ENCODE measurements around the gene BRD7.
A peak's percentile ranks its signal among the peaks of the same experiment; 100 is the strongest.
"Not testable (repeated sequence)": the region's sequence is repeated elsewhere in the genome, so short reads cannot be mapped to it uniquely, and the experiment has no call there.

The BRD7 gene

DNA sequence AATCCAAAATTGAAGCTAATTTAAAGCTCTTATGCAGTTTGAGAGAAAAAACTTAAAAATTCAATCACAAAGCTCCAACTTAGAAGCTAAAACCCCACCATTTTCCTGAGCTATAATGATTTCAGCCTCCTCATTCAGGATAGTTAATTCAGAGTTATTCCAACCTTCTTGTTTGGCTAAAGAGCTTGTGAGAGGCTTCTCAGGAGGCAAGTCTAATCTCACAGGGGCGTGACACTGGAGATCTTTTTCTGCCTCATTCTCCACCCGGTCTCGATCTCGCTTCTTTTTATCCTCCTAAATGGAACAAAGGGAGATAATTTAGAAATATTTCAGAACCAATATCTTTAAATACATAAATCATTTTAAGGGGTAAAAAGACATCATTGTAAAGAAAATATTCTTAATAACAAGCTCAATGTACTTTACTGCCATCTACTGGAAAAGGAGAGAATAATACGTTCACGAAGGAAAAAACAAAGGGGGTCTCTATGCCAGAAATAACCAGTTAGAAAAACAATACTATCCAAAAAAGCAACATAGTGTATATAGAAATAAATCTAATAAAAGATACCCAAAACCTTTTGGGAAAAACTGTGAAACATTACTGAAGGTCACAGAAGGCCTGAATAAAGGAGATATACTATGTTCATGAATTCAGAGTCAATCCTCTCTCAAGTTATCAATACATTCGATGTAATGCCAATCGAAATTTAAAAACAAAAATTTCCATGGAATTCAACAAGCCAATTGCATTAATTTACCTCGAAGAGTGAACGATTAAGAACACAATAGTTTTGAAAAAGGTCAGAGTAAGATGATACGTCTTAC is 13.9 kb downstream of the BRD7 start:
- DNase-seq (ENCODE audit: low spot score) = peak; percentile 45

DNA sequence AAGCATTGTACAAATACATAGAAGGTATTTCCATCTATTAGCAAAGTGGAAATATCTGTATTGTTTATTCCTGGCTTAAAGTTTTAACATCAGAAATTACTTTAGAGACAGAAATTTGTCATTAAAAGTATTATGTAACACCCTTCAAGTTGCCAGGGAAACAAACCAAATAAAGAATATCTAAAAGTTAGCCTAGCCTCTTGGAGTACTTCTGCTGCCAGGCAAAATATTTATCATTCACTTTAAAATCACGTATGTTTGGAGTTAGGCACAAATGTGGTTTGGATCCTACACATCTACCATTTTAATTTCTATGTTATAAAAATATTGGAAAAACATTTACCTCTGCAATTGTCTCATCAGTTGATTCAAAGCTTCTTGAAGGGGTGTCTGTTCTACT is 14.7 kb downstream of the BRD7 start:
- no peak for DNase-seq (ENCODE audit: low spot score)

DNA sequence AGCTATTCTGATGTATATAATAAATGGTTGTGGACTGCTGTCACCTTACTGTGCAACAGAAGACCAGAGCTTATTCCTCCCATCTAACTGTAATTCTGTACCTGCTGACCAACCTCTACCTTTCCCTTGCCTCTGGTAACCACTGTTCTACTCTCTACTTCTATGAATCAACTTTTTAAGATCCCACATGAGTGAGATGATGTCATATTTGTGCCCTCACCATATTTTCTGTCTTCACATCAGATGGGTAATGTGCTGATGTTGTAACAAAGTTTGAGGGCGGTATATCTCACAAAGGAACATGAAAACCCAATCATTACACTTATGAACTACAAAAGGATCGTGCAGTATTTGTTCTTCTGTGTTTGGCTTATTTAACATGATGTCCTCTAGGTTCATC is 16.8 kb downstream of the BRD7 start:
- no peak for DNase-seq (ENCODE audit: low spot score)

DNA sequence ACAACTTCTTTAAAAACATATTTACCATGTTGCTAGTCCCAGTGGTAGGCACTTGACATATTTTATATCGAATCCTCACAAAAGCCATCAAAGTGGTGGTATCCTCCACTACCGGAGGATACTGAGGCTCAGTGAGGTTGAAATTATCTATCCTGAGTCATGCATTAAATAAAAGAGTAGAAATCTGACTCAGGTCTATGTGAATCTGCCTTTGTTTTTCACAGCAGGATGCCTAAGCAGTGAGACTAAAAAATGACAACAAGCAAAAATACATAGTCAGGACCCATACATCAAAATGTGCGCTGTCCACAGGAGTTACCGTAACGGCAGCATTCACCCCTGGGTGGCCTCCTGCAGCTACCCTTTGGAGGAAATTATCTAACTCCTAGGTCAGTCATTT is 17.7 kb downstream of the BRD7 start:
- no peak for DNase-seq (ENCODE audit: low spot score)

DNA sequence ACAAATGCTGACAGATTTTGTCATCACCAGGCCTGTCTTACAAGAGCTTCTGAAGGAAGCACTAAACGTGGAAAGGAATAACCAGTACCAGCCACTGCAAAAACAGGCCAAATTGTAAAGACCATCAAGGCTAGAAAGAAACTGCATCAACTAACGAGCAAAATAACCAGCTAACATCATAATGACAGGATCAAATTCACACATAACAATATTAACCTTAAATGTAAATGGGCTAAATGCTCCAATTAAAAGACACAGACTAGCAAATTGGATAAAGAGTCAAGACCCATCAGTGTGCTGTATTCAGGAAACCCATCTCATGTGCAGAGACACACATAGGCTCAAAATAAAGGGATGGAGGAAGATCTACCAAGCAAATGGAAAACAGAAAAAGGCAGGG is 23.6 kb downstream of the BRD7 start:
- DNase-seq (ENCODE audit: low spot score) = not testable (repeated sequence)

DNA sequence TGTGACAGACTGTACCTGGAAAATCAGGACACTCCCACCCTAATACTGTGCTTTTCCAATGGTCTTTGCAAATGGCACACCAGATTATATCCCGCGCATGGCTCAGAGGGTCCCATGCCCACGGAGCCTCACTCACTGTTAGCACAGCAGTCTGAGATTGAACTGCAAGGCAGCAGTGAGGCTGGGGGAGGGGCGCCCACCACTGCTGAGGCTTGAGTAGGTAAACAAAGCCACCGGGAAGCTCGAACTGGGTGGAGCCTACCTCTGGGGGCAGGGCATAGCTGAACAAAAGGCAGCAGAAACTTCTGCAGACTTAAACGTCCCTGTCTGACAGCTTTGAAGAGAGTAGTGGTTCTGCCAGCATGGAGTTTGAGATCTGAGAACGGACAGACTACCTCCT is 25.2 kb downstream of the BRD7 start:
- DNase-seq (ENCODE audit: low spot score) = not testable (repeated sequence)

DNA sequence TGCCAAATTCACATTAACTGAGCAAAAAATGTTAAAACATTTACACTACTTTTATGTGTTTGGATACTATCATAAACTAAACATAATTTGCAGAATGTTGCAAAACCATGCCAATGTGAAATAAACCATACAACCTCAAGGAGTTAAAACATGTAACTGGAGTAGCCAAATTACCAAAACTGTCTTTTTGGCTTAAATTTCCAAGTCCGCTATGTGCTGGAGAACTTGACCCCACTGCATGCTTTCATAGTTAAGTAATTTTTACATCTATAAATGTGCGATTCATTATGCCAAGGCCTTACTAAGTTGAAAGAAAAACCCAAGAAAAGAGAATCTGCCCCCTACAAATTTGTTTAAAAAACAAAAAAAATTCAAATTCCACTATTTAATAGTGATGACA is 28.2 kb downstream of the BRD7 start:
- DNase-seq (ENCODE audit: low spot score) = no peak

DNA sequence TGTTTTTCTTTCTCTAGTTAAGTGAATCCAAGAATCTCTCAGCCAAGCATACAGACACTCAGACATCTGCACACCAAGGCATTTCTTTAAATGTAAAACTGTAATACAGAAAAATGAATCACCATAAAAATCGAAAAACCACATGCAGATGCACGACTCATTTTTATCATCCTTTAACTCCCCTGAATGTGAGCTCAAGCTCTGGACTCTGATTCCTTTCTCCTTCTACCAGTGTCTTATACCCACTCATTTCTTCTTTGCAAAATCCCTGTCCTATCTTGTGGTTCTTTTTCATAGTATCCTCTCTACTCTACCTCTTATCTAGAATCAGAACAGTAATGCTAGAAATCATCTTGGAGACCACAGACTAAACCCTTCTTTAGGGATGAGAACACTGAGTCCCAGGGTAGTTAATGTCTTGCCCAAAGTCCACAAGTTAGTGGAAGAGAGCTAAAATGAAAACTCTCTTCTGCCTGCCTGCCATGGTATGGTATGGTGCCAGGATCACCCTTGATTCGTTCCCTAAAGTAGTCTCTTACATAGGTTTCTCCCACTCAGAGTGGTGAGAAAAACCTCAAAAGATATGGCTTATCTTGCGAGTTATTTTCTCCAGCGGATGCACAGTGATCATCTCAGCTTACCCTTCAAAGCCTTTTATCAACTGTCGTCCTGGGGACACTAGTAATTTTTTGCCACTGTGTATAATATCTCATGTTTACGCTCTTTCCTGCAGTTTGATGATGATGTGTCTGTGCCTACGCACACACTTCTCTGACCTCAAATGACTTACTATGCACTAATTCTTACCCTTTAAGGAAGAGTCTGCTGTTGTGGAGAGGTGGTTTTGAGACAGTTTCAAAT is 30.2 kb downstream of the BRD7 start:
- no peak for DNase-seq (ENCODE audit: low spot score)

DNA sequence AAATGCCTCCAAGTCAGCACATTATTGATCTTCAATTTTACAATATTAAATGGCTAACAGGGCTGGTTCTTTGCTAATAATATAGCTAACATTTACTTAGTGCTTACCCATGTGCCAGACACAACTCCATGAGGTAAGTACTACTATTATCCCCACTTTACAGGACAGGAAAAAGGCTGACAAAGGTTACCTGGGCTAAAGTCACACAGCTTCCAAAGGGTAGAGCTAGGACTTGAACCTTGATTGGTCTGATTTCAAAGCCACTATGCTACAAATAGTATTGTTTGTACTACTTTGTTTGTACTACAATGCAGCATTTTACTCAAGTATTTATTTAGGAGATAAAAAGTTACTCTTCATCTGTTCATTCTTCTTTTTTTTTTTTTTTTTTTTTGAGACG is 31.9 kb downstream of the BRD7 start:
- no peak for DNase-seq (ENCODE audit: low spot score)

DNA sequence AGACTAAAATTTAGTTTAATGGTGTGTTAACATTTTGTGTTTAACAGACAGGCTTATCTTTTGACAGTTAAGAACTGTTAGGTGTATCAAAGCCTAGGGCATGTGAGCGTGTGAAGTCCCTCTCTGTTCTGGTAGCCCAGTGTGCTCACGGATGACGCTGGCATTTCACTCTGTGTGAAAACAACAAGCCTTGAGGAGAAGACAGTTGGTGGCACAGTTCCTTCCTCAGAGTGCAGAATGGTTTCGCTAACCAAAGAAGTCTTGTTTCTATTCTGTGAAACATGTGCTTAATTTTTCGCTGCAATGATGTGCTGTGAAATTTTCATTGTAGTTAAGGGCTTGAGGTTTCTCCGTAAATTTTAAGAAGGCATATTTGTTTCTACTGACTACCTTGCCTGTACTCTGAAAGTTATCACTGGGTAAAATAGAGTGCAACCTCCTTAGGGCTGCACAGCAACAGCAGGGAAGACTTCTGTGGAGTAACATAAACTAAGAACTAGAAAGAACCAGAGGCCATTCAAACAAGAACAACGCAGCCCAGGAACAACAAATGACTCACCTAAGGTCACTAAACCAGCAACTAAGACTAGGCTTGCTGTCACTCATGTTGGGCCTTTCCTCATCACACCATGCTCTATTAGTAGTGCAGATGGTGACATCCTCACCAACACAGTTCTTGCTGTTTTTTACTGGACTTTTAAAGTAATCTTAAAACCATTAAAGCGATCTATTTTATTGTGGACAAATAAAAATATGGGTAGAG is 33.4 kb downstream of the BRD7 start:
- DNase-seq (ENCODE audit: low spot score) = no peak

DNA sequence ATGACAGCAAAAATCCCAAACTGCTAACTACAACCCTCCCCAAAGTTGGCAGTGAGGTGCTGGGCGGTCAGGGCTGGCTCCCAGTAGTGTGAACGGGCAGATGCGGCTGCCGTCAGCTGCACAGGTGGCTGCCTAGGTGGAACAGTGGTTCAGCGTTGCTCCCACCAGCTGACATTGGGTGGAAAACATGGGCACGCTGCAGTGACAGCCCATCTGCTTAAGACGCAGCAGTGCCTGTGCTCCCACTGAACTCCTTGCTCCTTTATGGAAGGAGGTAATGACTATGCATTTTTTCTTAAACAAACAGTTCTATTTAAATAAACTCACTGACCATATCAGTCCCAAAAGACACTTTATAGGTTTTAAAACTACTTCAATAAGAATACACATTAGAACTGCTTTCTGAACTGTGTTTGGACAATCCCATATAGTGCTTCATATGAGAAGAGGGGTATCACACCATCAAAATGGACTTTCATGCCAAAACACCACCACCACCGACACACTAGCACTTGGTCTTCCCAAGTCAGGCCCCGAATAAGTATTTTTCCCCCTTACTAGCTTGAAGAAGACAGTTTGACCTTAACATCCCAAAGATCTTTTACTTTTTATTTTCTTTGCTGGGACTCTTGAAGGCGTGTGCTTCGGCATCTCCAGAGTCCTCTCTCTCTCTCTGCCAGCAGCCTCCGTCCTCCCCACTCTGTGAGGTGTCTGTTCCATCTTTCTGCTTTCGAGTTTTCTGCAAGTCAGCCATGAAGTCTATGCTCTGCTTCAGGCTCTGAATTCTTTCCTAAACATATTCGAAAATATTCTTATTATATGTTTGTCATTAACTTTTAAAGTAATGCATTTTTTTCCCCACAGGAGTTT is 34.4 kb downstream of the BRD7 start:
- DNase-seq (ENCODE audit: low spot score) = no peak

DNA sequence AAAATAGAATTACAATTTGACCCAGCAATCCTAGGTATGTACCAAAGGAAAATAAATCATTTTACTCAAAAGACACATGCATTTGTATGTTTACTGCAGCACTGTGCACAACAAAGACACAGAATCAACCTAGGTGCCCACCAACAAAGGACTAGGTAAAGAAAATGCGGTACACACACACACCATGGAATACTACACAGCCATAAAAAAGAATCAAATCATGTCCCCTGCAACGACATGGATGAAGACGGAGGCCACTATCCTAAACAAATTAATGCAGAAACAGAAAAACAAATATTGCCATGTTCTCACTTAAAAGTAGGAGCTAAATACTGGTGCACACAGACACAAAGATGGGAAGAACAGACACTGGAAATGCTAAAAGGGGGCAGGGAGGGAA is 36.2 kb downstream of the BRD7 start:
- DNase-seq (ENCODE audit: low spot score) = no peak

DNA sequence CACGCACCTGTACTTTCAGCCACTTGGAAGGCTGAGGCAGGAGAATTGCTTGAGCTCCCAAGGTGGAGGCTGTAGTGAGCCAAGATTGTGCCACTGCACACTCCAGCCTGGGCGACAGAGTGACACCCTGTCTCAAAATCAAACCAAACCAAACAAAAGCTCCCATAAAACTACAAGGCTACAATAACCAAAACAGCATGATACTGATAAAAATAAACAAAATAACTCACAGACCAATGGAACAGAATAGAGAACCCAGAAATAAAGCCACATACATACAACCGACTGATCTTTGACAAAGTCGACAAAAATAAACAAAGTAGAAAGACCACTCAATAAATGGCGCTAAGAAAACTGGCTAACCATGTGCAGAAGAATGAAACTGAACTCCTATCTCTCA is 37.2 kb downstream of the BRD7 start:
- DNase-seq (ENCODE audit: low spot score) = no peak

DNA sequence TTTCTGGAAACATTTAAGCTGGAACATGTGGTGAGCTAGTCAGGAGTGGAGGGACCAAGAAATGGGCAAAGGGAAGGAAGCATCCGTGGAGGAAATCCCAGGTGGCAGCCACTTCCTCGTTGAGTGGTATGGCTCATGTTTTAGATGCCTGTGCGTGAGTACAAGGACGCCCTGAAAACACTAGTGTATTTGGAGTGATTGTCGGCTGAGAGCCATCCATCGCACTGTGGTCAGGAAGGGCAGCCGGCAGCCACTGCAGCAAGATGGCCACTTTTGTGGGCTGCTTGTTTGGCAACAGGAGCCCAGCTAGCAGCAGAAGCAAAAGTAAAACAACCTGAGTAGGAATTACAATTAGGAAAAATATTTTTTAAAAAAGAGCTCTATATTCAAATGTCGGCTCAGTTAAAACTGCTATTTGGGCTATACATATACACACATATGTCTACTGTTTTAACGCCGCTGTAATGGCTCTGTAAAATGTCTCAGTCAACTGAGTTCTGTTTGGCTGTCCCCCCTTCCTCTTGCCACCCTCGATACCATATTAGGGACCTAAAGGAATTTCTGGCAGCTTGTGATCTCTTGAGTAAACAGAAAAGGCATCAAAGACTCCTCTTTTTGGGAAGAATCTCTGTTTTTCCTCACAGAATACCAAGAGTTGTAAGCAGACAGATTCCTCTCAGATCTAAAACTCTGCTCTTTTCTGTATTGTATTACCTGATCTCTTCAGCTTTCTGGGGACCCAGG is 39.2 kb downstream of the BRD7 start:
- DNase-seq (ENCODE audit: low spot score) = no peak

DNA sequence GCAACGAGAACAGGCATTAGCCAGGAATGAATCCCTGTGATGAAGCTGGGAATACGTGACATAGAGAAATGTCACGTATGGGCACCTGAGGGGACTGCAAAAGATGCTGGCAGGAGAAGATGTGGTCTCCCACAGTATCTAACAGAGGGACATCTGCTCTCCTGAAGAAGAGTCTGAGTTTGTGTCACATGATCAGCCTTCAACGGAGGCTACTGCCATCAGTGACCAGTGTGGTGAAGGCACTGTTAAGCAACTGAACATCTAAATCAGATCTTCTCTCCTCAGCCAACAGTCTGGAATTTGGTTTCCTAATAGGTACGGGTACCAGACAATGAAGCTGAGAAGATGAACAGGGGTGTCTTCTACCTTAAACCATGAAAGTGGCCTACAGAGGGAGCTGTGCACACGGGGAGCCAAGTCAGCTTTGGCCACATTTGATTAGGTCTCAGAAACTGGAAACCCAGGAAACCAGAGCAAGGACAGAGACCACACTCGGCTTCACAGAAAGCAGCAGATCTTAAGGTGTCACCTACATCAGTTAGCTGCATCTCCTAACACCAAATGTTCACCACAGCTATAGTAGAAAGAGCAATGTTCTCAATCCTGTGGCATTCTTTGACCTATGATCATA is 41.8 kb downstream of the BRD7 start:
- DNase-seq (ENCODE audit: low spot score) = peak; percentile 36

DNA sequence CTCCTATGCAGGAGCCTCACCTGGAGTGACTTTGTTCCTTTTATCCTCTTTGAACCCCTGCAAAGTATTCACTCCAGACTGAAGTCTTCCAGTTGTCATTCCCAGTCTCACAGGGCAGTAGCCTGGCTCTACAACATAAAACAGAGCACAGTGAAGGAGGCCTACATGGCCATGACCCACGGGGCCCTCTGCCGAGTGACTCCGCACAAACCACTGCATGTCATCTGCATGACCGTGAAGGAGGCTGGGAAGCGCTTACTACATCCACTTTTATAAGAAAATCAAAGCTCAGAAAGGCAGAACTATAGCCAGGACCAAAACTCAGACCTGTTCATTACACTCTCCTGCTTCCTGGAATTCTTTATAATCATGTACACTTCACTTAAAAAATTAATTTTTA is 42.5 kb downstream of the BRD7 start:
- DNase-seq (ENCODE audit: low spot score) = no peak

DNA sequence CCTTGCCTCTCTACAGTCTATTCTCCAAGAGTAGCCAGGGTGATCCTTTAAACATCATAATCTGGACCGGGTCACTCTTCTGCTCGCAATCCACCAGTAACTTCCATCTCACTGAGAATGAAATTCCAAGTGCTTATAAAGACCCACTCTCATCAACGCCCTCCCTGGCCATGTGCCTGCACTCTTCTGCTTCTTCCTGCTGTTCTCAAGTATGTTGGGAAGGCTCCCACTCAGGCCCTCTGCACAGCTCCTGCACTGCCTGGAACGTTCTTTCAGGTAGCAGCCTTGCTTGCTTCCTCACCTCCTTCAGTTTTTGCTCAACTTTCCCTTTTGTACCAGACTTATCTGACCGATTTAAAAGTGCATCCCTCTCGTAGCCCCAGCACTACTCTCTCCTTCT is 44.4 kb downstream of the BRD7 start:
- DNase-seq (ENCODE audit: low spot score) = no peak

DNA sequence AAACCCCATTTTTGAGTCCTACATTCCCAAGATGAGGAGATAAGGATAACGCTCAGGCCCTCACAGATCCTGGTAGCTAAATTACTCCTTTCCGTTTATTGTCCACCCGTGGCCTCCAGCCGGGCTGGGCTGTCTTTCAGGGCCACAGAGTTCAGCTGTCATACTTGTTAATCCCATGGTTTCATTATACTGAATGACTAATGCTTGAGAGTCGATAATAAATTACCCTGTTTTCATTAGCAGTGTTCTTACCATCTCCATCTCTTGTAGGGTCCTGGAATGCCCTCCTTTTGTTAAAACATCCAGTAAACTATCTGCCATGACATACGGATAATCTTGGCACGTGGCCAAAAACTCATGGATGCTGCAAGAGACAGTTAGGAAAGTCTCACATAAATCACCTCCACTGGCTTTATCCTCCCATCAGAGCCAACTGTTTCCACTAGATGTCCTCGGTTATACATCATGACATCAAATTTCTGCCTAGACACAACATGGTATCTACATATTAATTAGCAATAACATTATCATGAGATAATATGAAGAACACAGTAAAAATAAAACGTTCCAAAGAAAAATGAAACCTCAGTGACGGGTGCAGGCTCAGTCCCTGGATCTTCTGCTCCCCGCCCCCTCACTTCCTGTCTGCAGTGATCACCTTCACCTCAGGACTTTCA is 45.3 kb downstream of the BRD7 start:
- DNase-seq (ENCODE audit: low spot score) = peak; percentile 37

DNA sequence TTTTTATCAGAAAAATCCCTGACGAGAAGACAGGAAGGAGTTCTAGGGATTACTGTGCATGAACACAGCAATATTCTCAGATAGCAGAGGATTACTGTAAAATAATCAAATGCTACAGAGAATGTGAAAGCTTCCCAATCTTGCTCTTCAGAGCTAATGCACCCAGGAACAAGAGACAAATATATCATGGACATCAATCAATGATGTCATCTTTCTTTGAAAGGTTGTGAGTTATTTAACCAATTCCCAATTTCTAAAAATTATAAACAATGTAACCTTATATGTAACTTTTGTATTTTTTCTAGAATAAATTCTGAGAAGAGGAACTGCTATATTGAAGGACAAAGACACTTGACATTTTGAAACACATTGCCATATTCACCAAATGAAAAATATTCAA is 46.5 kb downstream of the BRD7 start:
- no peak for DNase-seq (ENCODE audit: low spot score)

DNA sequence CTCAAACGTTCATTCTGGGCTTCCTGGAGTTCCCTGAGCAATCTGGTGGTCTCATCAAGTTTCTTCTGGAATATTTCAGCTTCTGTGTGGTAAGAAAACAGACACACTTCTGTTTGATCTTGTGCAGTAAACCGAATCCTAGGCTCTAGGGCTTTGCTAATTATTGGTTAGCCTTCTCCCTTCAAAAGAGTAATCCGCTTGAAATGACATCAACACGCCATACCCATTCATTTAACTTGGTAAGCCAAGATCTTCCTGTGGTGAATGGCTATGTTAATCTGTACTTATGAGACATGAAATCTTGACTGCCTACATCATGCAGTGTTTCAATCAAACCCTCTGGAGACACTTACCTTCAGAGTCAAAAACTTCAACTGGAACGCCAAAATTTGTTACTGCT is 48.5 kb downstream of the BRD7 start:
- no peak for DNase-seq (ENCODE audit: low spot score)
